Measurements from ENCODE around the gene TM9SF2. TPM values are rescaled to one million over a fixed set of nuclear protein-coding genes. Genes with fewer than 3 reads are reported as not detected.

The TM9SF2 gene
- total RNA-seq, 1 donor, result 165 TPM

DNA sequence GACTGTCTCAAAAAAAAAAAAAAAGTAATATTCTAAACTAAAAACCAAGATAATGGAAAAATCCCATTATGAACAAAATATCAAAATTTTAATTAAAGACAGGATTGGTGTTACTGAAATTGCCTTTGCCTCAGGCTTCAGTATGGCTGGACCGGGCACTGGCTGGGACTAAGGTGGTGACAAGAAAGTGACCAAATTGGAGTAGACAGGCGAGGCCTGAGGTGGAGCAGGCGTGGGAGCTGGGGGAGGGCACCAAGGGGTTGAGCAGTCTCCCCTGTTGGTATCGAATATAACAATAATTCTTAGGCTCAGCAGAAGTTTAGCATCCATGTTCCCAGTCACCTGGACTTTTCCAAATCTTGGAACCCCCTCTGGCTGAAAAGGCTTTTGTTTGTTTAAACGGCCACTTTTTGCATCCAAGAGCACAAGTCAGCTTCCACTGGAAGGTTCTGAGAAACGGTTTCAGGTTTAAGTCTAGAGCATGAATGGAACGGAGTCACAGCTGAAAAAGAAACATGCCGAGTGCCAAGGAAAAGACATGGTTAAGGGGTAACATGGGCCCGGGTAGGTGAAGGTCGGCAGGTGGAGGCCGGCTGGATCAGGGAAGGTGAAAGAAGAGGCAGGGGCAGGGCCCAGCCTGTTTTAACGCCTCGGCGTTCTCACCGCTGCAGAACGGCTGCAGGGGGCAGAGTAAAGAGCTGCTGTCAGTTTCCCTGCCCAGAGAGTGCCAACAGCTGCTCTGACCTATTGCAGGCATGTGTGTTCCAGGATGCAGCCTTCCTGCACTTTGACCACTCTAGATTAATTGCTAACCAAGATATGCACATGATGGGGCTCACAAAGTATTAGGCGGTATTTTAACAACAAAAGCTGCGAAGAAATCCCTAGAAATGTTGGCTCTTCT is 104.4 kb downstream of the TM9SF2 start:
- TF ChIP-seq, protein P1, sequence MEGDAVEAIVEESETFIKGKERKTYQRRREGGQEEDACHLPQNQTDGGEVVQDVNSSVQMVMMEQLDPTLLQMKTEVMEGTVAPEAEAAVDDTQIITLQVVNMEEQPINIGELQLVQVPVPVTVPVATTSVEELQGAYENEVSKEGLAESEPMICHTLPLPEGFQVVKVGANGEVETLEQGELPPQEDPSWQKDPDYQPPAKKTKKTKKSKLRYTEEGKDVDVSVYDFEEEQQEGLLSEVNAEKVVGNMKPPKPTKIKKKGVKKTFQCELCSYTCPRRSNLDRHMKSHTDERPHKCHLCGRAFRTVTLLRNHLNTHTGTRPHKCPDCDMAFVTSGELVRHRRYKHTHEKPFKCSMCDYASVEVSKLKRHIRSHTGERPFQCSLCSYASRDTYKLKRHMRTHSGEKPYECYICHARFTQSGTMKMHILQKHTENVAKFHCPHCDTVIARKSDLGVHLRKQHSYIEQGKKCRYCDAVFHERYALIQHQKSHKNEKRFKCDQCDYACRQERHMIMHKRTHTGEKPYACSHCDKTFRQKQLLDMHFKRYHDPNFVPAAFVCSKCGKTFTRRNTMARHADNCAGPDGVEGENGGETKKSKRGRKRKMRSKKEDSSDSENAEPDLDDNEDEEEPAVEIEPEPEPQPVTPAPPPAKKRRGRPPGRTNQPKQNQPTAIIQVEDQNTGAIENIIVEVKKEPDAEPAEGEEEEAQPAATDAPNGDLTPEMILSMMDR (IDR thresholded peaks at IDR 0.05; ENCODE audit: insufficient read depth, low read depth, low read length), result peak; percentile 17
- H3K4me3 ChIP-seq (ENCODE audit: low read depth, low read length), result peak overlapping the region; percentile 64
- no peak for DNase-seq (ENCODE audit: low read depth)

DNA sequence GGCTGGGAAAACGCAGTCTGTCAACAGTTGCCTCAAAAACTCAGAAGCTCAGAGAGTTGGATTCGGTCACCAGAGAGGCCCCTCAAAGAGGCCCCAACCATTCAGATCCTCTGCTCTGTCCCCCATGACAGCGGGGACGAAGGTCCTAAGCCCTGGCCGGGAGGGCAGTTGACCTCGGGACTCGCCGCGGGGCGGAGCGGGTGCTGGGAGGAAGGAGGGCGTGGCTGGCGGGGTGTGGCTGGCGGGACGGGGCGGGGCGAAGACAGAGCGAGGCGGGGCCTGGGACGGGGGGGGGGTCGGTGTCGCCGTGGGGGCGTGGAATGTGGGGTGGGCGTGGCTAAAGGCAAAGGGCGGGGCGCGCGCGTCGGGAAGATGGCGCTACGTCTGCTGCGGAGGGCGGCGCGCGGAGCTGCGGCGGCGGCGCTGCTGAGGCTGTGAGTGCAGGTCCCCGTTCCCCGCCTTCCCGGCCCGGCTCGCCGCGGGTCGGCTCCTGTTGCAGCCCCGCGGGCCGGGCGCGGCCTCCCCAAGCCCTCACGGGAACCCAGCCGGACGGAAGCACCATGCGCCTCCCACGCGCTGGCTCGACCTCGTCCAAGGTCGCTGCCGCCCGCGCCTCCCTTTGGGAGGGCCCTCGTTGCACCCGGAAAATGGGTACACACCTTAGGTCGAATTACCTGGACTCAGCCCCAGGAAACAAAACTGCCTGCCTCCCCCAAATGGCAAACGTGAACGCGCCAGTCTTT is 105.2 kb downstream of the TM9SF2 start, which contains the start of gene CLYBL:
Gene CLYBL, plus strand, starts transcription at position 367 of the 743 bp plus-strand sequence.
- TF ChIP-seq, protein P1 (IDR thresholded peaks at IDR 0.05; ENCODE audit: insufficient read depth, low read depth, low read length), result no peak
- peak within 1 kb of the TSS; percentile 77 for H3K4me3 ChIP-seq (ENCODE audit: low read depth, low read length)
- peak; percentile 86 for DNase-seq (ENCODE audit: low read depth)

DNA sequence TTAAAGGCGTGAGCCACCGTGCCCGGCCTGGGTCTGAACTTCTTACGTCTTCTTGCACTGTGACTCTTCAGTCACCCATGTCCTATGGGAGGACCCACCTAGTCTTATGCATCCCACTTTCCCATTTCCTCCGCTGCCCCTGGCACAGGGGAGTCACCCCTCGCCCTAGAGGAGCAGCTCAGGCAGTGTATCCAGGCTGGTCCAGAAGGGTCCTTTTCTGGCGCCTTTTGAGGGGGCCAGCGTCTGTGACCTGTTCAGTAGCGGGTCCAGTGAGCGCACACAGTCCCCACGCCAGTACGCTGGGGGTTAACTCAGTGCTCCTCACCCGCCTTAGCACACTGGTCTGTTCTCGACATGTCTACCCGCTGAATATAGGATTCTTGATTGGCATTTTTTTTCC is 107.1 kb downstream of the TM9SF2 start:
- DNase-seq (ENCODE audit: low read depth), result no peak
- TF ChIP-seq, protein P1 (IDR thresholded peaks at IDR 0.05; ENCODE audit: insufficient read depth, low read depth, low read length), result no peak
- H3K4me3 ChIP-seq (ENCODE audit: low read depth, low read length), result no peak overlapping the region

DNA sequence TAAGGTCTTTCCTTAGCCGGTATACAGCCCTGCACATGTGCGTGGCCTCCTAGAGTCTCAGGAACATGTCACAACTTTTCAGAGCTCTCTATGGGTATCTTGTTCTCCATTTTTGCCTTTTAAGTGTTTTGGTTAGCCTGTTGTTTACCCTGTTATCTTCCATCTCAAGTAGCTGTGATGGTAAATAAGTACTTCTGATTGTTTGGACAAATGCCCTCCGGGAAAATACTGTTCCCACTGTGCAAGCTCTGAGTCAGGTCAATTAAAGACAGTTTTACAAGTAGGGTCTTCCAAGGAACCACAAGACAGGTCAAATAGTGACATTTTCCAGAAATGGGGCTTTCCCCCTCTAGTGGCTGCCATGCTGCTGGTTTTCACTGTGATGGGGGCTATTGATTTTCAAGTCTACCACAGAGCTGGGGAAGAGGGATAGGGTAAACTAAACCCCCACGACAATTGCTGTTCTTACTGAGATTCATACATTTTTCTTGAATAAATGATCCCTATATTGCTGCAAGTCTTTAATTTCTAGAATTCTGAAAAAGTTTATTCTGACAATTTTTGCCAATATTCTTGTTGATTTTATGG is 109.5 kb downstream of the TM9SF2 start:
- no peak overlapping the region for H3K4me3 ChIP-seq (ENCODE audit: low read depth, low read length)
- DNase-seq (ENCODE audit: low read depth), result peak; percentile 65
- TF ChIP-seq, protein P1 (IDR thresholded peaks at IDR 0.05; ENCODE audit: insufficient read depth, low read depth, low read length), result peak; percentile 23

Small RNAs within 50 kb of the gene (small RNA-seq; reads per million reads assigned to genes)
- not detected for gene AL139035.1

Other genes starting within 250 kb of the TM9SF2 start
- not detected in 2 replicates for gene GPR18, start 243.1 kb upstream of the TM9SF2 start, total RNA-seq
- gene GPR183, start 194.1 kb upstream of the TM9SF2 start, total RNA-seq, result 0.86 and 4.5 TPM in 2 replicates
- 0.32 and 1.3 TPM in 2 replicates for gene CLYBL, start 105.2 kb downstream of the TM9SF2 start, total RNA-seq